Suprapubic skin (tissue), 4 donors: Measurements from ENCODE around the gene GFAP. TPM values are rescaled to one million over a fixed set of nuclear protein-coding genes. Genes with fewer than 3 reads are reported as not detected.

ENCODE experiments used
- DNase-seq, 2 donors: peaks; one replicate each; pipeline ENCODE4 v3.0.0-alpha.2; 2019; ENCODE audit warnings: low spot score in 2 of 2
- H3K27ac ChIP-seq: fragments of 200-600 bp; sonication (generic); one replicate; pipeline ENCODE4 v1.5.1; 2019
- H3K27me3 ChIP-seq: fragments of 200-600 bp; sonication (generic); one replicate; pipeline ENCODE4 v1.5.1; 2019
- H3K36me3 ChIP-seq: fragments of 200-600 bp; sonication (generic); one replicate; pipeline ENCODE4 v1.5.1; 2019
- H3K4me1 ChIP-seq: fragments of 200-600 bp; sonication (generic); one replicate; pipeline ENCODE4 v1.5.1; 2019
- H3K4me3 ChIP-seq: fragments of 200-600 bp; sonication (generic); one replicate; pipeline ENCODE4 v1.5.1; 2019; ENCODE audit warnings: mild to moderate bottlenecking
- H3K9me3 ChIP-seq: fragments of 200-600 bp; sonication (generic); one replicate; pipeline ENCODE4 v1.5.1; 2019
- EP300 ChIP-seq: sonication (generic); formaldehyde crosslinking; IDR thresholded peaks from one replicate; pipeline ENCODE4 v1.6.1; 2017; ENCODE audit warnings: antibody characterized with exemption
- POLR2A ChIP-seq, 2 donors: fragments of 450-650 bp; IDR thresholded peaks; one replicate each; pipeline ENCODE4 v1.6.1; 2017; ENCODE audit warnings: antibody characterized with exemption in 2 of 2, mild to moderate bottlenecking in 2 of 2, moderate library complexity in 2 of 2
- POLR2AphosphoS5 ChIP-seq, 3 donors: sonication (generic); formaldehyde crosslinking; IDR thresholded peaks; one replicate each; pipeline ENCODE4 v1.6.1; 2017; ENCODE audit warnings: antibody characterized with exemption in 3 of 3
- WGBS: methylation state at CpG from one replicate; pipeline ENCODE4 v1.1.5; 2018; 5-methylcytosine and 5-hydroxymethylcytosine counted together
- total RNA-seq, 4 donors: library from RNA; depleted of rRNA; stranded (reverse); fragments of >200 nt; gene quantifications; one replicate each; pipeline ENCODE4 v1.1.0, GENCODE V29; 2016
- TF ChIP-seq, protein P1 (sequence below), 2 donors: fragments of 200-600 bp in 1 of 2; fragments of 450-650 bp in 1 of 2; sonication (generic) in 1 of 2; IDR thresholded peaks; one replicate each; pipeline ENCODE4 v1.5.1; 2016 to 2019; ENCODE audit warnings: antibody characterized with exemption in 2 of 2, mild to moderate bottlenecking in 1 of 2, moderate library complexity in 1 of 2

Gene GFAP
- total RNA-seq, 4 donors from 2014 or later: 0.72 to 5.9 TPM; not detected in 2

DNA sequence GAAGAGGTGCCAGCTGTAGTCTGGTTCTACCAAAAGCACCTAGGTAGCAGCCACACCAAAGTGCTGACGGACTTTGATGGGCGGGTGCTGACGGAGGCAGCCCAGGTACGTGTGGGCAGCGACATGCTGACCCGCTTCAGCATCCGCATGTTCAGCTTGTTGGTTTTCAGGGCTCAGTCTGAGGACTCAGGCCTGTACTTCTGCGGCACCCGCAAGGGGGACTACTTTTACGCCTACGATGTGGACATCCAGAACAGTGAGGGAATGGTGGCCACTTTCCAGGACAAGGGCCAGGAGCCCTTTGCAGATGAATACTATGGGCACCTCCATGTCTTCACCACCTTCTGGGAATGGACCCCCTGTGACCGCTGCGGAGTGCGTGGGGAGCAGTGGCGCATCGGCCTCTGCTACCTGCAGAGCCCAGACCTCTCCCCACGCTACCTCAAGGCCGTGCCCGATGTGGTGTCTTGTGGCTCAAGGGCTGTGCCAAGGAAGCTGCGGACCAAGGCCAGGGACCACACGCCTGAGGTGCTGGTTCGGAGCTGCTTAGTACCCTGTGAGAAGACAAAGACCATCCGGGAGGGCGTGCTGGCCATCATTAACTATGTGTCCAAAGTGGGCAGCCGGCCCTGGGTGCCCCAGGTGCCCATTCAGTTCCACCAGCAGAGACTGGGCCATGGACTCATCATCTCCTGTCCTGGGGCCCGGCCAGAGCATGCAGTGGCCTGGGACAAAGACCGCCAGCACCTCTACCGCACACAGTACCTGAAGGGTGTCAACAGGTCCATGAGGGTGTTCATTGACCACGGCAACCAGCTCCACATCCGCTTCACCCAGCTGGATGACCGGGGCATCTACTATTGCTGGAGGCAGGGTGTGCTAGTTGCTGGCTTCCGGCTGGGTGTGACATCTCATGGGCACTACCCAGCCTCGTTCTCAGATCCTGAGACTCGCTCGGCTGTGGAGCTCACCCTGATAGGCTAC, 11.0 kb downstream of the GFAP start:
- Histone ChIP-seq H3K9me3 (no peaks in the 10 kb centered on the region), H3K27ac (no peak overlapping the region), H3K36me3 (no peaks in the 10 kb centered on the region), H3K4me1 (peaks cover 22% of the 10 kb centered on the region), H3K4me3 (no peak overlapping the region), H3K27me3 (no peaks in the 10 kb centered on the region)
- TF ChIP-seq, protein P1, sequence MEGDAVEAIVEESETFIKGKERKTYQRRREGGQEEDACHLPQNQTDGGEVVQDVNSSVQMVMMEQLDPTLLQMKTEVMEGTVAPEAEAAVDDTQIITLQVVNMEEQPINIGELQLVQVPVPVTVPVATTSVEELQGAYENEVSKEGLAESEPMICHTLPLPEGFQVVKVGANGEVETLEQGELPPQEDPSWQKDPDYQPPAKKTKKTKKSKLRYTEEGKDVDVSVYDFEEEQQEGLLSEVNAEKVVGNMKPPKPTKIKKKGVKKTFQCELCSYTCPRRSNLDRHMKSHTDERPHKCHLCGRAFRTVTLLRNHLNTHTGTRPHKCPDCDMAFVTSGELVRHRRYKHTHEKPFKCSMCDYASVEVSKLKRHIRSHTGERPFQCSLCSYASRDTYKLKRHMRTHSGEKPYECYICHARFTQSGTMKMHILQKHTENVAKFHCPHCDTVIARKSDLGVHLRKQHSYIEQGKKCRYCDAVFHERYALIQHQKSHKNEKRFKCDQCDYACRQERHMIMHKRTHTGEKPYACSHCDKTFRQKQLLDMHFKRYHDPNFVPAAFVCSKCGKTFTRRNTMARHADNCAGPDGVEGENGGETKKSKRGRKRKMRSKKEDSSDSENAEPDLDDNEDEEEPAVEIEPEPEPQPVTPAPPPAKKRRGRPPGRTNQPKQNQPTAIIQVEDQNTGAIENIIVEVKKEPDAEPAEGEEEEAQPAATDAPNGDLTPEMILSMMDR (IDR thresholded peaks at IDR 0.05): no peak
- TF ChIP-seq POLR2AphosphoS5 (IDR thresholded peaks at IDR 0.05): no peak
- TF ChIP-seq POLR2A (IDR thresholded peaks at IDR 0.05): no peak
- TF ChIP-seq EP300: no peak
- 97% methylated on average over 25 of the region's 35 CpGs for WGBS
- peak in 1 of 2 donors; percentile 49 for DNase-seq

DNA sequence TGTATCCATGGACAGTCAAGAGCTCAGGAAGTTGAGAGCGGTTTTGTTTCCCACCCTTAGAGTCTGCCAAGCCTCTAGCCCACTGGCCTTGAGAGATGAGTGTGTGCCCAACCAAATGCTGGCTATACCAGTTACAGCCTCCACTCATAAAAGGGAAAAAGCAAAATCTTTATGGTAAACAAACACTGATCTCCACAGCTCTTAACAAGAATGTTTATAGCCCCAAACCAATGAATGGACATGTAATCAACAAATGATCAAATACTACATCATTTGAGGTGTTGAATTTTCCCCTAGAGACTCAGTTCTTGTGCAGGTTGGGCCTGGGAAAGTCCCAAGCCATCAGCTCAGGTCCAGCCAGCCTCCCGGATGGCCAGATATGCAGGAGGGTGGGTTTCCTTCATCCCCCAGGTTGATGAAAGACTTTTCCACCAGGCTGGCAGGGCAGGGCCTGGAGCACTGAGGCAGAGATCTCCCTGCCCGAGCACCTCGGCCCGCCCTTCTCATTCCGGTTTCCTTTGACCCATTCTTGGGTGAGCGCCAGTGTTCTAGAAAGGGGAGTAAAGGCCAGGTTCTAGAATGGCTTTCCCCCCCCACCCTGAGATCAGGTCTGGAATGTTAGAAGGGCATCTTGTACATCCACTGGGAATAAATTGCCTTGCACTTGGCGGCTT, 12.2 kb downstream of the GFAP start:
- peak in 1 of 2 donors; percentile 58 for DNase-seq
- 73% methylated on average over 7 of the region's 8 CpGs for WGBS
- H3K4me3 ChIP-seq: no peak overlapping the region
- H3K27ac ChIP-seq: no peak overlapping the region
- no peaks in the 10 kb centered on the region for H3K36me3 ChIP-seq
- no peaks in the 10 kb centered on the region for H3K27me3 ChIP-seq
- TF ChIP-seq POLR2A (IDR thresholded peaks at IDR 0.05) (no peak), EP300 (no peak), POLR2AphosphoS5 (IDR thresholded peaks at IDR 0.05) (no peak)
- TF ChIP-seq, protein P1 (IDR thresholded peaks at IDR 0.05): no peak
- peaks cover 26% of the 10 kb centered on the region for H3K4me1 ChIP-seq
- H3K9me3 ChIP-seq: no peaks in the 10 kb centered on the region

DNA sequence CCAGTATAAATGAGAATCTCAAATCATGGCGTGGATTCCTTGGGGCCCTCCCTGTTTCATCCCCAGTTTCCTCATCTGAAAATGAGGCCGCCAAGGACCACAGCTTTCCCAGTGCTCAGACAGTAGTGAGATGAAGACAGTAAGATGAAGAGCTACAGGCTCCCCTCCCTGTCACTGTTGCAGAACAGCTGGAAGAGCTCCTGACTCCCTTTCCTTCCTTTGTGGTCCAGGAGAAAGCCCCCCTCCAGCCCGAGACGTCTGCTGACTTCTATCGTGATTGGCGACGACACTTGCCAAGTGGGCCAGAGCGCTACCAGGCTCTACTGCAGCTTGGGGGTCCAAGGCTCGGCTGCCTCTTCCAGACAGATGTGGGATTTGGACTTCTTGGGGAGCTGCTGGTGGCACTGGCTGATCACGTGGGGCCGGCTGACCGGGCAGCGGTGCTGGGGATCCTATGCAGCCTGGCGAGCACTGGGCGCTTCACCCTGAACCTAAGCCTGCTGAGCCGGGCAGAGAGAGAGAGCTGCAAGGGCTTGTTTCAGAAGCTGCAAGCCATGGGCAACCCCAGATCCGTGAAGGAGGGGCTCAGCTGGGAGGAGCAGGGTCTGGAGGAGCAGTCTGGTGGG, 13.1 kb downstream of the GFAP start:
- WGBS: 98% methylated on average over 16 of the region's 17 CpGs
- no peaks in the 10 kb centered on the region for H3K36me3 ChIP-seq
- no peaks in the 10 kb centered on the region for H3K9me3 ChIP-seq
- no peaks in the 10 kb centered on the region for H3K27me3 ChIP-seq
- H3K4me3 ChIP-seq: no peak overlapping the region
- TF ChIP-seq POLR2A (IDR thresholded peaks at IDR 0.05) (no peak), POLR2AphosphoS5 (IDR thresholded peaks at IDR 0.05) (no peak), EP300 (no peak)
- TF ChIP-seq, protein P1 (IDR thresholded peaks at IDR 0.05): no peak
- H3K27ac ChIP-seq: no peak overlapping the region
- DNase-seq: peak in 1 of 2 donors; percentile 49
- H3K4me1 ChIP-seq: peaks cover 35% of the 10 kb centered on the region

DNA sequence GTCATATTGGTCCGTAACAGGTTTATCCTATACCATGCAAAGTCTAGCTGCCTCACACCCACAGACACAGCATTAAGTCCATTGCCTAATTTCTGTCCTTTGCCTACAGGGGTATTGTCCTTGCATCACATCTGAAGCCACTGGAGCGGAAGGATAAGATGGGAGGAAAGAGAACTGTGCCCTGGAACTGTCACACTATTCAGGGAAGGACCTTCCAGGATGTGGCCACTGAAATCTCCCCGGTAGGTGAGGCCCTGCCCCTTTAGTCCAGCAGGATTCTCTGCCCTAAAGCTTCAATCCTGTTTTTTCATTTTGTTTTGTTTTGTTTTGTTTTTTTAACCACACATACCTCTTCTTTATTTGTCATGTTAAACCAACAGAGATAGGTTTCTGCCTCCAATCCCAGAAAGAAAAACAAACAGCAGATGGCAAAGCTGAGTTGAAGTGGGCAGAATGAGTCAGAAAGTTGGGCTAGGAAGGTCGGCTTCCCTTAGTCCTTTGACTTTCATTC, 13.8 kb downstream of the GFAP start:
- DNase-seq: peak in 1 of 2 donors; percentile 20
- no peaks in the 10 kb centered on the region for H3K9me3 ChIP-seq
- no peaks in the 10 kb centered on the region for H3K27me3 ChIP-seq
- WGBS: 70% methylated on average over 4 of the region's 4 CpGs
- no peaks in the 10 kb centered on the region for H3K36me3 ChIP-seq
- H3K4me1 ChIP-seq: peaks cover 37% of the 10 kb centered on the region
- no peak overlapping the region for H3K4me3 ChIP-seq
- TF ChIP-seq POLR2A (IDR thresholded peaks at IDR 0.05): no peak
- no peak for TF ChIP-seq EP300
- no peak overlapping the region for H3K27ac ChIP-seq

DNA sequence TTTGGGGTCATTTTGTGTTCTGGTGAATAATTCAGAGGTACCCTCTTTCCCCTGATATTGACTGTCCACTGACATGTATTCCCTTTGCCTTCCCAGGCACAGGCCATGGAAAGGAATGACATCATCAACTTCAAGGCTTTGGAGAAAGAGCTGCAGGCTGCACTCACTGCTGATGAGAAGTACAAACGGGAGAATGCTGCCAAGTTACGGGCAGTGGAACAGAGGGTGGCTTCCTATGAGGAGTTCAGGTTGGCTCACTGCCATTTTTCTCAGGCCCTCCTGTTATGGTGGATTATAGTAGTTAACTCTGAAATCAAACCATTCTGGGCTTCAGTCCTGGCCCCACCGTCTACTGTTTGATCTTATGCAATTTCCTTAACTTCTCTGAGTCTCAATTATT, 14.4 kb downstream of the GFAP start:
- H3K27me3 ChIP-seq: no peaks in the 10 kb centered on the region
- no peak overlapping the region for H3K27ac ChIP-seq
- H3K9me3 ChIP-seq: no peaks in the 10 kb centered on the region
- TF ChIP-seq POLR2AphosphoS5 (IDR thresholded peaks at IDR 0.05): peak in 1 of 3 donors; percentile 17
- TF ChIP-seq, protein P1 (IDR thresholded peaks at IDR 0.05): no peak
- DNase-seq: peak in 1 of 2 donors; percentile 66
- 19% methylated on average over 3 of the region's 3 CpGs for whole genome bisulfite sequencing
- H3K4me3 ChIP-seq: no peak overlapping the region
- H3K36me3 ChIP-seq: no peaks in the 10 kb centered on the region
- peaks cover 33% of the 10 kb centered on the region for H3K4me1 ChIP-seq
